IPS-15b (cell line): Measurements from ENCODE around the gene SF3B3.
"Not testable (repeated sequence)": the region's sequence is repeated elsewhere in the genome, so short reads cannot be mapped to it uniquely, and the experiment has no call there.

Source experiments
- H3K27me3 ChIP-seq: one replicate; pipeline ENCODE4 v1.6.1; 2013; ENCODE audit warnings: low read length; ENCODE audit not compliant: control insufficient read depth, insufficient read depth
- H3K36me3 ChIP-seq: one replicate; pipeline ENCODE4 v1.6.1; 2013; ENCODE audit warnings: low read length; ENCODE audit not compliant: control insufficient read depth, insufficient read depth
- H3K4me1 ChIP-seq: one replicate; pipeline ENCODE4 v1.6.1; 2013; ENCODE audit warnings: mild to moderate bottlenecking, low read length; ENCODE audit not compliant: control insufficient read depth, insufficient read depth
- H3K4me3 ChIP-seq: one replicate; pipeline ENCODE4 v1.5.1; 2013; ENCODE audit warnings: low read depth, low read length
- H3K9ac ChIP-seq: one replicate; pipeline ENCODE4 v1.6.1; 2013; ENCODE audit warnings: low read depth, mild to moderate bottlenecking, low read length
- H3K9me3 ChIP-seq: one replicate; pipeline ENCODE4 v1.6.1; 2013; ENCODE audit warnings: mild to moderate bottlenecking, low read length; ENCODE audit not compliant: control insufficient read depth, insufficient read depth

Gene SF3B3

GRCh38 chr16:70582280-70582978 lies 58.8 kb downstream of the SF3B3 start:
- H3K4me3 ChIP-seq, result no peak overlapping the region
- no peaks in the 10 kb centered on the region for H3K27me3 ChIP-seq
- no peaks in the 10 kb centered on the region for H3K36me3 ChIP-seq

GRCh38 chr16:70586731-70587130 lies 63.1 kb downstream of the SF3B3 start:
- Histone ChIP-seq H3K9ac (no peak overlapping the region), H3K27me3 (no peaks in the 10 kb centered on the region), H3K4me3 (no peak overlapping the region), H3K4me1 (no peaks in the 10 kb centered on the region), H3K9me3 (no peaks in the 10 kb centered on the region), H3K36me3 (no peaks in the 10 kb centered on the region)

More at GRCh38 chr16:70582280-70582978, 58.8 kb downstream of the SF3B3 start:
- no peak overlapping the region for H3K9ac ChIP-seq
- H3K9me3 ChIP-seq, result no peaks in the 10 kb centered on the region
- no peaks in the 10 kb centered on the region for H3K4me1 ChIP-seq

- Histone ChIP-seq H3K9ac (no peak overlapping the region), H3K4me3 (no peak overlapping the region), H3K36me3 (no peaks in the 10 kb centered on the region), H3K9me3 (no peaks in the 10 kb centered on the region), H3K27me3 (no peaks in the 10 kb centered on the region), H3K4me1 (no peaks in the 10 kb centered on the region)
Observed at GRCh38 chr16:70588565-70588964, 64.9 kb downstream of the SF3B3 start.

- not testable (repeated sequence) for H3K9ac ChIP-seq, H3K27me3 ChIP-seq, H3K9me3 ChIP-seq, H3K4me3 ChIP-seq, H3K36me3 ChIP-seq, H3K4me1 ChIP-seq
Observed at GRCh38 chr16:70589416-70589815, 65.8 kb downstream of the SF3B3 start.

- H3K9ac ChIP-seq, result no peak overlapping the region
- H3K4me3 ChIP-seq, result no peak overlapping the region
- H3K36me3 ChIP-seq, result no peaks in the 10 kb centered on the region
- H3K4me1 ChIP-seq, result no peaks in the 10 kb centered on the region
- no peaks in the 10 kb centered on the region for H3K9me3 ChIP-seq
- no peaks in the 10 kb centered on the region for H3K27me3 ChIP-seq
Observed at GRCh38 chr16:70589998-70590471, 66.4 kb downstream of the SF3B3 start.

GRCh38 chr16:70590722-70591415 lies 67.3 kb downstream of the SF3B3 start:
- no peaks in the 10 kb centered on the region for H3K27me3 ChIP-seq
- no peaks in the 10 kb centered on the region for H3K9me3 ChIP-seq
- H3K36me3 ChIP-seq, result no peaks in the 10 kb centered on the region
- no peak overlapping the region for H3K9ac ChIP-seq
- no peaks in the 10 kb centered on the region for H3K4me1 ChIP-seq
- H3K4me3 ChIP-seq, result no peak overlapping the region

GRCh38 chr16:70591615-70592014 lies 68.0 kb downstream of the SF3B3 start:
- H3K4me1 ChIP-seq, result no peaks in the 10 kb centered on the region
- H3K4me3 ChIP-seq, result no peak overlapping the region
- no peak overlapping the region for H3K9ac ChIP-seq

GRCh38 chr16:70592106-70592571 lies 68.5 kb downstream of the SF3B3 start:
- Histone ChIP-seq H3K4me3 (no peak overlapping the region), H3K27me3 (no peaks in the 10 kb centered on the region), H3K9me3 (no peaks in the 10 kb centered on the region), H3K9ac (no peak overlapping the region), H3K36me3 (no peaks in the 10 kb centered on the region), H3K4me1 (no peaks in the 10 kb centered on the region)

More at GRCh38 chr16:70591615-70592014, 68.0 kb downstream of the SF3B3 start:
- no peaks in the 10 kb centered on the region for H3K36me3 ChIP-seq
- H3K9me3 ChIP-seq, result no peaks in the 10 kb centered on the region
- H3K27me3 ChIP-seq, result no peaks in the 10 kb centered on the region

GRCh38 chr16:70593544-70593943 lies 69.9 kb downstream of the SF3B3 start:
- Histone ChIP-seq H3K27me3 (no peaks in the 10 kb centered on the region), H3K4me3 (no peak overlapping the region), H3K9ac (no peak overlapping the region), H3K36me3 (no peaks in the 10 kb centered on the region), H3K9me3 (no peaks in the 10 kb centered on the region), H3K4me1 (no peaks in the 10 kb centered on the region)

GRCh38 chr16:70594569-70594968 lies 71.0 kb downstream of the SF3B3 start:
- H3K4me1 ChIP-seq, result no peaks in the 10 kb centered on the region
- H3K9me3 ChIP-seq, result no peaks in the 10 kb centered on the region
- no peak overlapping the region for H3K4me3 ChIP-seq
- H3K9ac ChIP-seq, result no peak overlapping the region
- H3K27me3 ChIP-seq, result no peaks in the 10 kb centered on the region
- H3K36me3 ChIP-seq, result no peaks in the 10 kb centered on the region

- no peaks in the 10 kb centered on the region for H3K36me3 ChIP-seq
- no peak overlapping the region for H3K4me3 ChIP-seq
- H3K4me1 ChIP-seq, result no peaks in the 10 kb centered on the region
- H3K9me3 ChIP-seq, result no peaks in the 10 kb centered on the region
- H3K27me3 ChIP-seq, result no peaks in the 10 kb centered on the region
- H3K9ac ChIP-seq, result no peak overlapping the region
Observed at GRCh38 chr16:70597135-70597835, 73.7 kb downstream of the SF3B3 start.
